AG09319 (cell line): ENCODE measurements around the gene TECPR1.

Experiments used
- DNase-seq: peaks from one replicate; pipeline ENCODE4 v3.0.0-alpha.2; 2010; ENCODE audit warnings: low read depth; ENCODE audit errors: extremely low read depth
- TF ChIP-seq, protein P1 (sequence below): IDR thresholded peaks from 2 replicates; pipeline ENCODE4 v1.5.1; 2011; ENCODE audit warnings: low read depth, mild to moderate bottlenecking, inconsistent platforms, low read length, moderate library complexity

The TECPR1 gene

DNA sequence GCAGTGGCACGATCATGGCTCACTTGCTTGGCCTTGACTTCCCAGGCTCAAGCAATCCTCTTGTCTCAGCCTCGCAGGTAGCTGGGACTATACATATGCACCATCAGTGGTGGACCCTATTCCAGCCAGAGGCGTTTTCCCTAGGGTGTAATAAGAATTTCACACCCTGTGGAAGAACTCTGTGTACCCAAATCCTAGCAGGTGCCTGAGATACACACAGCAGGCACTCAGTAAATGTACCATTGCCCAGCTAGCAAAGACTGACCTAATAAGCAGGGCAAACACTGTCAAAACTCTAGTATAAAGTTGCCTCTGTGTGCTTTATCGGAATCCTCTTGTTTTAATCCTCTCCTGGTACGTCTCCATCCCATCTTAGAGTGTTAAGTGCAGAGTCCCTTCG, 74.5 kb downstream of the TECPR1 start:
- TF ChIP-seq, protein P1, sequence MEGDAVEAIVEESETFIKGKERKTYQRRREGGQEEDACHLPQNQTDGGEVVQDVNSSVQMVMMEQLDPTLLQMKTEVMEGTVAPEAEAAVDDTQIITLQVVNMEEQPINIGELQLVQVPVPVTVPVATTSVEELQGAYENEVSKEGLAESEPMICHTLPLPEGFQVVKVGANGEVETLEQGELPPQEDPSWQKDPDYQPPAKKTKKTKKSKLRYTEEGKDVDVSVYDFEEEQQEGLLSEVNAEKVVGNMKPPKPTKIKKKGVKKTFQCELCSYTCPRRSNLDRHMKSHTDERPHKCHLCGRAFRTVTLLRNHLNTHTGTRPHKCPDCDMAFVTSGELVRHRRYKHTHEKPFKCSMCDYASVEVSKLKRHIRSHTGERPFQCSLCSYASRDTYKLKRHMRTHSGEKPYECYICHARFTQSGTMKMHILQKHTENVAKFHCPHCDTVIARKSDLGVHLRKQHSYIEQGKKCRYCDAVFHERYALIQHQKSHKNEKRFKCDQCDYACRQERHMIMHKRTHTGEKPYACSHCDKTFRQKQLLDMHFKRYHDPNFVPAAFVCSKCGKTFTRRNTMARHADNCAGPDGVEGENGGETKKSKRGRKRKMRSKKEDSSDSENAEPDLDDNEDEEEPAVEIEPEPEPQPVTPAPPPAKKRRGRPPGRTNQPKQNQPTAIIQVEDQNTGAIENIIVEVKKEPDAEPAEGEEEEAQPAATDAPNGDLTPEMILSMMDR: no peak
- DNase-seq: no peak

DNA sequence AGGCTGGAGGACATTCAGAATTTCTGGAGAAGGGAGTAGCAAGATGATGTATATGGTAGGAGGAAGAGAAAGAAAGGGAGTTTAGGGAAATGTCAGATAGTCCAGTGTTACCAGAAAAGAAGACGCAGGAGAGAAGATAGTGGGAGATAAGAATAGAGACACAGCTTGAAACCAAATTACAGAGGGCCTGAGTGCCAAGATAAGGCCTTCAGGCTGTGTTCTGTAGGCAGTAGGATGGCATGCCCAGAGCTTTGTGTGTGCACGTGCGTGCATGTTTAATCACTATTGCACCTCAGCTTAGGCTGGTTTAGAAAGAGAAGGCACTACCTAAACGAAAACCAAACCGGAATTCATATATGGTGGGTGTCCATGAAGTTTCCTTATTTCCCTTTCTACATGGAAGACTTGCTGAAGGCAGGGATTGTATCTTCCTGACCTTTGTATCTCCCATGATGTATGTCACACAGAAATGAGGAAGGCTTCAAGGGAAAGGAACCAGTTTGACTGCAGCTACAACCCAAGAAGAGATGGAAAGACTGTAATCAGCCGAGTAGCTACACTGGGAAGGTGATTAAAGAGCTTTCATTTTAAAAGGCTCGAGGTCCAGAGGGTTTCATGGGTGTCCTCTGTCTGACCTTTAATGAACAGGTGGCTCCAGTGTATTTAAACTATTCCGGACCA, 76.6 kb downstream of the TECPR1 start:
- TF ChIP-seq, protein P1: no peak
- no peak for DNase-seq

DNA sequence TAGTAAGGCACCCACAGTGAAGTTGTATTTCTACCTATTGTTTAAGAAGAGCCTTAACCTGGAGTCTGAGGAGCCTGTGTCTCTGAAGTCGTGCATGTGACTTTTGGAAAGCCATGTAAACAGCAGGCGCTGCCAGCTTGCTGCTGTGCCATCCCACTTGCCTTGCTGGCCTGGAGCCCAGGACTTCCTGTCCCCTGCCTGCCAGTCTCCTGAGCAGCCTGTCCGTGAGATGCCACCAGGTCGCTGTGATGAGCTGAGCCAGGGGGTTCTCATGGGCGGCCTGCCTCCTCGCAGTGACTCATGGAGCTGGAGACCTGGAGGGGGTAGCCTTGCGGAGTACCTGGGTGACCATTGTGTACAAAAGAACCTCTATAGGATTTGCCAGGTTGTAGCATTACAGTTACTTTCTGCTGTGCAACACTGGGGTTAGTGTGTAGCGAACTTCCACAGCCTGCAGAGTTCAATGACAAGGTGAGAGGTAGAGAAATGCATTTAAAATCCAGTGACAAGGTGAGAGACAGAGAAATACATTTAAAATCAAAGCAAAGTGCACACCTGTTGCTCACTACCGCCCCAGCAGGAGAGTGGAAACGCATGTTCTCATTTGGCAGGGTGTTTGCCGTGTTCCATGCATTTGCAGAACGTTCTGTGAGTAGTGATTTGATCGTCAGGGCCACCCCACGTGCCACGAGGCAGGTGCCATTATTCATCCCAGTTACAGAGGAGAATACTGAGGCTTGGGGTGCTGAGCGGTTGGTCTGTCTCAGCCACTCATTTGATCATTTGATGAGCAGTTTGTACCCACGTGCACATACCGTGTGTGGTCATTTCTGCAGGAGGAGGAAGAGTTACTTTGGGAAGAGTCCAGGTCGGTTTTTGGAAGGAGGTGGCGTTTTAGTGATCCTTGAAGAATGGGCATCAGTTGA, 77.4 kb downstream of the TECPR1 start:
- TF ChIP-seq, protein P1: no peak
- no peak for DNase-seq

DNA sequence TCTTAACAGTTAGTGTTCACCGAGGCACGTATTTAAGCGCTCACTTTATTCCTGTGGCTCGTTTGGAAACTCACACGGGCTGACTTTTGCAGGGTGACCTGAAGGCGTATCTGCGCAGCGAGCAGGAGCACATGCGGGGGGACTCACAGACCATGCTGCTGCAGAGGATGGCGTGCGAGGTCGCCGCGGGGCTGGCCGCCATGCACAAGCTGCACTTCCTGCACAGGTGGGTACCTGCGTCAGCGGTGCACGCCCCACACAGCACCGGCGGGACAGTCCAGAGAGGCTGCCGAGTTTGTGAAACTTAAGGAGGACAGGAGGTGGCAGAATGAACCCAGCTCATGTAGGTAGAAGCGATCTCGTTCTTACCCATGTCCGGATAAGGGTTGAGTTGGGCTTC, 80.6 kb downstream of the TECPR1 start:
- TF ChIP-seq, protein P1: no peak
- no peak for DNase-seq

DNA sequence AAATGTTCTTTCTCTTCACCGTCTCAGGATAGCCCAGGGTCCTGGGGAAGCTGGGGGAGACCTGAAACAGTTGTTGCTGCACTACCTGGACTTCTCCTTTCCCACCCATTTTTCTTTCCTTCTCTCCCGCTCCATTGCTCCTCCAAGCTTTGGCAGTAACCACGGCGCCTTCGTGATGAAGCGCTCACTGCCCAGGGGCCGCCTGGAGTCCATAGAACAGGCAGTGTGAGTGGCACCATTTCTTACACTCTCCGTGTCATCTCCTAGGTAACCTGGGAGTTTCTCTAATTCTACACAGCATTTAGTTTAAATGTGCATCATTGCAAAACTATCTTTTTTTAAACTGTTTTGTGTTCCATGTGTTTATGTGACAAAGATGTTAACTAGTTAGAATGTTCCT, 81.1 kb downstream of the TECPR1 start:
- TF ChIP-seq, protein P1: no peak
- DNase-seq: no peak

DNA sequence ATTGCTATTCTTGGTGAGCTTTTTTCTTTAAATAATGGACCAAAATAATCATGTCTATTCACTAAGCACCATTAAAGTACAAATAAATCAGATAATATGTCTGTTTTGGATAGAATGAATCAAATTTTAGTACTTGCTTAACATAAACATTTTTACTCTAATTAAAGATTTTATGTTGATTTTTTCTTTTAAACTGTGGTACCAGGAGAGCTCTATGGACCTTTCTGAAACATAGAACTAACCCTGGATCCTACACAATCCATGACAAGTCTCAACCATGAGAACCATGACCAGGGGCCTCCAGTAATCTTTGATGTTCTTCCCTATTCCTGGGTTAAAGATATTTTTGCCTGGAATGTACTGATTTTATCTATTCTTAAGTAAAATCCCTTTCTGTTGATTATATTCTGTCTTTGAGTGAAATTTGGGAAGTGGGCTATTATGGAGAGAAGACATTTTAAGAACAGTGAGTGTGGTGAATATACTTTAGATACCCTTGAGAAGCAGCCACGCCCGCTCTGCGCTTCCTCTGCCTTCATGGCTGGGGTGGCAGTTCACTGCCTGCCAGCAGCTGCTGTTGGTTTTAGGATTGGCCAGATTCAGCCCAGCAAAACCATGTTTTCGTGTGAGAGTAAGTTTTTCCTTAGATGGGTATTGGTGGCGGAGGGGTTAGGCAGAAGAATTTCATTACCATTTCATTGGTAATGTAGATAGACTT, 83.0 kb downstream of the TECPR1 start:
- no peak for DNase-seq
- TF ChIP-seq, protein P1: no peak
